Pancreas (tissue), 10 donors: ENCODE data around the gene SIRPG. TPM values are rescaled to one million over a fixed set of nuclear protein-coding genes. Genes with fewer than 3 reads are reported as not detected.
"Not testable (repeated sequence)": the region's sequence is repeated elsewhere in the genome, so short reads cannot be mapped to it uniquely, and the experiment has no call there.

Experiments
- ATAC-seq, 4 donors: fragments of 200-7000 bp; cut with Tn5 transposase; one replicate each; pipeline versions ENCODE4 v1.8.0 to v1.9.1; 2020; ENCODE audit warnings: mild to moderate bottlenecking in 4 of 4, moderate library complexity in 4 of 4
- DNase-seq, 6 donors: peaks; one replicate each; pipeline ENCODE4 v3.0.0-alpha.2; 2020
- FAIRE-seq: peaks from 2 replicates; lab custom pipeline; 2012; peaks lifted over from hg19 to GRCh38; lab: Jason Lieb, UNC
- H3K27ac ChIP-seq, 4 donors: fragments of 200-600 bp; sonication (generic); 1 replicate in 3 of 4; 2 replicates in 1 of 4; pipeline versions ENCODE4 v1.5.0 to v1.8.0; 2020
- H3K27me3 ChIP-seq, 4 donors: fragments of 200-600 bp; one replicate each; pipeline ENCODE4 v1.8.0; 2021
- H3K36me3 ChIP-seq, 3 donors: fragments of 200-600 bp; sonication (generic) in 1 of 3; one replicate each; pipeline versions ENCODE4 v1.5.0 to v1.8.0; 2020 to 2021
- H3K4me1 ChIP-seq, 3 donors: fragments of 200-600 bp; one replicate each; pipeline ENCODE4 v1.8.0; 2021
- H3K4me3 ChIP-seq, 4 donors: fragments of 200-600 bp; sonication (generic) in 2 of 4; one replicate each; pipeline versions ENCODE4 v1.5.0 to v1.8.0; 2020 to 2021
- H3K9me3 ChIP-seq, 4 donors: fragments of 200-600 bp; one replicate each; pipeline ENCODE4 v1.8.0; 2021
- WGBS, 2 donors: extraction: QIAGEN DNeasy Blood & Tissue Kit; methylation state at CpG; one replicate each; pipeline ENCODE4 v1.1.7; 2013; 5-methylcytosine and 5-hydroxymethylcytosine counted together
- intact Hi-C, 3 donors: fragments of 100-400 bp; cut with DNase I; formaldehyde crosslinking; loops; one replicate each; pipeline versions ENCODE4 v1.11.1 to v1.14.2; 2022
- polyA plus RNA-seq, 2 donors: library from polyadenylated mRNA; stranded (reverse); fragments of 200-250 nt; gene quantifications; one replicate each; pipeline ENCODE4 v1.2.3, GENCODE V29; 2013
- total RNA-seq, 6 donors: library from RNA; stranded (reverse); fragmentation: NEBNext Ultra II Directional in 4 of 6; extraction: Animal tissue kit (Norgen Biotek cat#: 25700) in 4 of 6; gene quantifications; one replicate each; pipeline versions ENCODE4 v1.2.1 to v1.2.4, GENCODE V29; 2021 to 2023
- TF ChIP-seq, protein P1 (sequence below), 4 donors: fragments of 200-600 bp; sonication (generic) in 3 of 4; IDR thresholded peaks; one replicate each; pipeline versions ENCODE4 v1.5.0 to v1.8.0; 2021; ENCODE audit warnings: antibody characterized with exemption in 4 of 4
- donor health status: healthy with polysubstance abuse.
- donor health status: DM: no; HTN: no; CAD: no; lungs with moderate emphysema.
- donor health status: DM: no; HTN: no; CAD: no.
- donor health status: control.
- donor health status: control.
- donor health status: Bipolar disorder and iron deficiency.
- donor health status: DM: yes; HTN: yes; CAD: no.
- donor health status: DM: no; HTN: no; CAD: no.
- donor health status: DM: no; HTN: no; CAD: no.
- donor health status: DM: yes; HTN: yes; CAD: no.

The SIRPG gene
- total and polyA plus RNA-seq, 8 donors = 0.12 to 0.28 (median 0.21) TPM; not detected in 3

DNA sequence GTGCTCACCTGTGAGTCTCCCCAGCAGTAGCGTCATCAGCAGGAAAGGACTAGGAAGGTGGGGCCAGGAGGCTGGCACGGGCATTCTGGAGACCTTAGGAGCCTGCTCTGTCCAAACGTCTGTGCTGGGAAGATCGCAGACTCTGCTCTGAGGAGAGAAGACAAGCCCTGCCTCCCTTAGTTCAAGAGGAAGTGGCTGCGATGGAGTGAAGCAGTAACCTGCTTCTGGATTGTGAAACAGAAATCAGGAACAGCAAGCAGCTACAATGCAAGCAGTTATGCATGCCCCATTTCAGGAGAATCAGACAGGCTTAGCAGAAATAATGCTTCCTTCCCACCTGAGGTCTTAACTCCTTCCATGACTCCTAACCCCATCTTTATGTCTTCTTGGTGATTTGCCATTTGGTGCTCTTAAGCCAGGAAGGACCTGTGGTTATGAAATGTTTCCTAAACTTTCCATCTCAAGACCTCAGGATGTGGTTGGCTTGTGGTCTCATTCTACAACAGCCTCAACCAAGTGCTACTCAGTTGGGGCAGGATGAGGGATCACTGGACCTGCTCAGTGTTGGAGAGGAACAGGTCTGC is 37.6 kb downstream of the SIRPG start, which contains the start of gene SIRPB1:
TSS of gene SIRPB1 (minus strand) at position 149 of the 584 bp plus-strand sequence. CDS start at position 84, 65 bp downstream.
- H3K4me3 ChIP-seq = no peak within 1 kb of the TSS
- DNase-seq = no peak
- H3K27me3 ChIP-seq = peaks cover 0 to 7% (median 0%) of the 10 kb centered on the region in 4 donors
- no peaks in the 10 kb centered on the region for H3K36me3 ChIP-seq
- H3K4me1 ChIP-seq = no peaks in the 10 kb centered on the region
- H3K27ac ChIP-seq = peak within 1 kb of the TSS in 1 of 4 donors; percentile 8
- peak in 2 of 4 donors; percentile 64 to 77 for ATAC-seq
- intact Hi-C loops = no loop called here
- no peaks in the 10 kb centered on the region for H3K9me3 ChIP-seq
- WGBS, 2 donors = 46 to 49% methylated on average over 5 of the region's 5 CpGs
- TF ChIP-seq, protein P1, sequence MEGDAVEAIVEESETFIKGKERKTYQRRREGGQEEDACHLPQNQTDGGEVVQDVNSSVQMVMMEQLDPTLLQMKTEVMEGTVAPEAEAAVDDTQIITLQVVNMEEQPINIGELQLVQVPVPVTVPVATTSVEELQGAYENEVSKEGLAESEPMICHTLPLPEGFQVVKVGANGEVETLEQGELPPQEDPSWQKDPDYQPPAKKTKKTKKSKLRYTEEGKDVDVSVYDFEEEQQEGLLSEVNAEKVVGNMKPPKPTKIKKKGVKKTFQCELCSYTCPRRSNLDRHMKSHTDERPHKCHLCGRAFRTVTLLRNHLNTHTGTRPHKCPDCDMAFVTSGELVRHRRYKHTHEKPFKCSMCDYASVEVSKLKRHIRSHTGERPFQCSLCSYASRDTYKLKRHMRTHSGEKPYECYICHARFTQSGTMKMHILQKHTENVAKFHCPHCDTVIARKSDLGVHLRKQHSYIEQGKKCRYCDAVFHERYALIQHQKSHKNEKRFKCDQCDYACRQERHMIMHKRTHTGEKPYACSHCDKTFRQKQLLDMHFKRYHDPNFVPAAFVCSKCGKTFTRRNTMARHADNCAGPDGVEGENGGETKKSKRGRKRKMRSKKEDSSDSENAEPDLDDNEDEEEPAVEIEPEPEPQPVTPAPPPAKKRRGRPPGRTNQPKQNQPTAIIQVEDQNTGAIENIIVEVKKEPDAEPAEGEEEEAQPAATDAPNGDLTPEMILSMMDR (IDR thresholded peaks at IDR 0.05) = no peak
- FAIRE-seq = no peak

DNA sequence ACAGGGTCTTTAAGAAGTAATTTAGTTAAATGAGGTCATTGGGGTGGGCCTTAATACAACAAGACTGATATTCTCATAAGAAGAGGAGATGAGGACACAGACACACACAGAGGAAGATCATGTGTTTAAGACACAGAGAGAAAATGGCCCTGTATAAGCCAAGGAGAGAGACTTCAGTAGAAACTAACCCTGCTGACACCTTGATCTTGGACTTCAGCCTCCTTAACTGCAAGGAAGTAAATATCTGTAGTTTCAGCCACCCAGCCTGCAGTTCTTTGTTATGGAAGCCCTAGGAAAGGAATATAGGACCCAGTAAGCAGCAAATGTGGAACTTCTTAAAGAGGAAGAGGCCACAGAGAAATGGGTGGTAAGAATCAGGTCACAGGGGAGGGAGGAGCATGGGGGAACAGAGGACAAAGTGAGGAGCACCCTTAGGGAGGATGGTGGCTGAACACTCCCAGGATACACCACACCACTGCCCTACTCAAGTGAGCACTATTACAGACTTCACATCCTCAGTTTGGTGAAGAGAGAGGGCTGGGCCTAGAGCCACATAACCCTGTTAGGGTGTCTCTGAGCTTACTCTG is 38.5 kb downstream of the SIRPG start:
- Histone ChIP-seq H3K4me3 (no peak overlapping the region), H3K27ac (peak overlapping the region in 1 of 4 donors; percentile 8), H3K4me1 (no peaks in the 10 kb centered on the region), H3K27me3 (peaks cover 0 to 7% (median 0%) of the 10 kb centered on the region in 4 donors), H3K9me3 (no peaks in the 10 kb centered on the region), H3K36me3 (no peaks in the 10 kb centered on the region)
- TF ChIP-seq, protein P1 (IDR thresholded peaks at IDR 0.05) = no peak
- intact Hi-C loops = no loop called here
- ATAC-seq (peak in 1 of 4 donors; percentile 65), FAIRE-seq (no peak), DNase-seq (no peak)

DNA sequence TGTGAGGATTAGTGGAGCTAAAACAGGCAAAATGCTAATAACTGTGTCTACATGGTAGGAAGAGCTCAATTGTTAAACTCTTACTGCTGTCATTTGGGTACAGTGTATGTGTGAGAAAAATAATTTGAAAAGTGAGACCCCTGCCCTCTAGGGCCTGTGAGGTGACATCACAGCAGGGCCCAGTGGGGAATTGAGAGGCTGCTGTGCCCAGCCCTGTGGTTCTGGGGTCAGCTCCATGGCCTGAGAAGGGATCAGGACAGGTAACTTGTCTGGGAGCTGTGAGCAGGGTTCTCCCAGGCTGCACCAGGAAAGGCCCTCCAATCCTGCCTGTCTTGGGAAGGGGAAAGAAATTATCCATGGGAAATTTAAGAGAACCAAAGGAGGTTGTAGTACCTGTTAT is 39.1 kb downstream of the SIRPG start:
- no peak for ATAC-seq

DNA sequence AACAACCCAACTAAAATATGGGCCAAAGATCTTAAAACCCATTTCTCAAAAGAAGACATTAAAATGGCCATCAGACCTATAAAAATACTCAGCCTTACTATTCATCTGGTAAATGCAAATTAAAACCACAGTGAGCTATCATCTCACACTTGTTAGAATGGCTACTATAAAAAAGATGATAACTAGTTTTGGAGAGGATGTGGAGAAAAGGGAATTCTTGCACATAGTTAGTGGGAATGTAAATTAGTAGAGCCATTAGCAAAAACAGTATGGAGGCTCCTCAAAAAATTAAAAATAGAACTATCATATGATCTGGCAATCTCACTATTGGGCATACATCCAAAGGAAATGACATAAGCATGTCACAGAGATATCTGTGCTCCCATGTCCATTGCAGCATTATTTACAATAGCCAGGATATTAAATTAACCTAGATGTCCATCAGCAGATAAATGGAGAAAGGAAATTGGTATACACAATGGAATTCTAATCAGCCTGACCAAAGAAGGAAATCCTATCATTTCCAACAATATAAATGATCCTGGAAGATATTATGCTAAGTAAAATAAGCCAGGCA is 40.6 kb downstream of the SIRPG start:
- DNase-seq (no peak), ATAC-seq (no peak), FAIRE-seq (no peak)
- H3K36me3 ChIP-seq = no peaks in the 10 kb centered on the region
- intact Hi-C loops = no loop called here
- no peaks in the 10 kb centered on the region for H3K9me3 ChIP-seq
- no peaks in the 10 kb centered on the region for H3K4me1 ChIP-seq
- H3K4me3 ChIP-seq = no peak overlapping the region
- H3K27me3 ChIP-seq = peaks cover 0 to 6% (median 0%) of the 10 kb centered on the region in 4 donors
- TF ChIP-seq, protein P1 (IDR thresholded peaks at IDR 0.05) = no peak
- no peak overlapping the region for H3K27ac ChIP-seq

More for the DNA sequence above, 39.1 kb downstream of the SIRPG start:
- Histone ChIP-seq H3K9me3 (no peaks in the 10 kb centered on the region), H3K36me3 (no peaks in the 10 kb centered on the region), H3K27ac (no peak overlapping the region), H3K4me1 (no peaks in the 10 kb centered on the region), H3K27me3 (peaks cover 0 to 7% (median 0%) of the 10 kb centered on the region in 4 donors), H3K4me3 (no peak overlapping the region)
- intact Hi-C loops = no loop called here
- no peak for DNase-seq
- TF ChIP-seq, protein P1 (IDR thresholded peaks at IDR 0.05) = no peak
- FAIRE-seq = no peak

DNA sequence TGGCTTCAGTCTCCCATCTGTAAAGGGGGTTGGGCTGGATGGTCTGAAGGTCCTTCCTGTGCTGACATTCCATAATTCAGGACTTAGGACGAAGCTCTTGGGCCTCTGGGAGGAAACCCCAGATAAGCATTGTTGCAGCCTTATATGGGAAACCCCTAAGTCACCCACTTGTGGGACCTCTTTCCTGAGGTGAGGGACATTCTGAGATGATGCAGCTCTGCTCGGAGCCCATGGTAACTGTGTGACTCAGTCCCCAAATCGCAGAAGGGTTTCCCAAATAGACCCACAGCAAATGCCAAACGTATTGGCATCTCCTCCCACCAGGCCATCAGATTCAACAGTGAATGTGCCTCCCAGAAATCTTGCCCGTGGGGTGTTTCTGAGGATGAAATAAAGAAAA is 47.2 kb downstream of the SIRPG start:
- FAIRE-seq, intact Hi-C loops: not testable (repeated sequence)

DNA sequence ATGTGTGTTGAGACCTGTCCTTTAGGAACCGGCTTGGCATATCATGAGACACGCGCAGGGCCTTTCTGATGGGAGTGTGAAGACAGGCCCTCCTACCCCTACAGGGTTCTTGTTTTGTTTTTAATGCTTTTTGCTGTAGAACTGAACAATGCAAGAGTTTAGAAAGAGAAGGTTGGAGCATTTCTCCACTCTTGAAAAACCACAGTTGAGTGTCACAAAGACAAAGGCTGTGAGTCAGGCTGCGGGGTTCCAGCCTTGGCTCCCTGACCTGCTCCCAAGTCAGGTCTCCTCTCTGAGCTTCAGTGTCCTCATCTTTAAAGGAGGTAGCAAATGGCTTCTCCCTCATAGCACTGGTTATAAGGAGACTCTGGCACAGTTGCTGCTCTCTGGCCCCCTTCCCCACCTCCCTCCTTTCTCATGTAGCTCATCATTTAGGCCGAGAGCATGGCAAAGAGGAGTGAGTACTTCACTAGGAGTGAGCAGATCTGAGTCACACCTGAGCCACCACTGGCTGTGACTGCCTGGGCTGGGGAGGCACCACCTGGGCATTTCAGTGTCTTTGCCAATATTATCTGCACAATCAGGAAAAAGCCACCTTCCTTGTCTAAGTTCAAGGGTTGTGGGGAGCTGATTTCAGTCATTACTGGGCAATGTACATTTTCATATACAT is 48.8 kb downstream of the SIRPG start:
- DNase-seq, H3K4me3 ChIP-seq, ATAC-seq, H3K27me3 ChIP-seq, H3K36me3 ChIP-seq, intact Hi-C loops, H3K27ac ChIP-seq, H3K4me1 ChIP-seq, FAIRE-seq, H3K9me3 ChIP-seq: not testable (repeated sequence)
- 83 to 100% methylated on average over 1 to 3 of the region's 5 CpGs for WGBS, 2 donors

More for the DNA sequence above, 47.2 kb downstream of the SIRPG start:
- WGBS, 2 donors = 49 to 54% methylated on average over 5 of the region's 5 CpGs
- DNase-seq, ATAC-seq, H3K4me3 ChIP-seq, H3K36me3 ChIP-seq, H3K27me3 ChIP-seq, H3K4me1 ChIP-seq, H3K27ac ChIP-seq, H3K9me3 ChIP-seq: not testable (repeated sequence)
